HG03521 (cell line): ENCODE data around the gene RHOBTB3.
"Not testable (repeated sequence)": the region's sequence is repeated elsewhere in the genome, so short reads cannot be mapped to it uniquely, and the experiment has no call there.

ENCODE experiments used
- ATAC-seq: cut with Tn5 transposase; IDR thresholded peaks from one replicate; pipeline ENCODE4 v1.9.1; 2021; ENCODE audit warnings: mild to moderate bottlenecking, moderate library complexity; ENCODE audit not compliant: unreplicated experiment

Gene RHOBTB3

GRCh38 chr5:95798545-95798944 lies 67.4 kb downstream of the RHOBTB3 start:
- no peak for ATAC-seq

GRCh38 chr5:95799191-95799835 lies 68.2 kb downstream of the RHOBTB3 start:
- ATAC-seq = no peak

GRCh38 chr5:95800553-95800952 lies 69.4 kb downstream of the RHOBTB3 start:
- ATAC-seq = no peak

- no peak for ATAC-seq
Observed at GRCh38 chr5:95801532-95801931, 70.4 kb downstream of the RHOBTB3 start.

GRCh38 chr5:95801961-95802360 lies 70.8 kb downstream of the RHOBTB3 start:
- ATAC-seq = no peak

- ATAC-seq = no peak
Observed at GRCh38 chr5:95803271-95804148, 72.4 kb downstream of the RHOBTB3 start.

- no peak for ATAC-seq
Observed at GRCh38 chr5:95804736-95805539, 73.8 kb downstream of the RHOBTB3 start.

GRCh38 chr5:95806687-95807086 lies 75.6 kb downstream of the RHOBTB3 start:
- no peak for ATAC-seq

GRCh38 chr5:95808013-95808685 lies 77.0 kb downstream of the RHOBTB3 start:
- ATAC-seq = no peak

GRCh38 chr5:95808686-95809413 lies 77.7 kb downstream of the RHOBTB3 start:
- ATAC-seq = peak; percentile 100

- ATAC-seq = no peak
Observed at GRCh38 chr5:95809414-95809960, 78.4 kb downstream of the RHOBTB3 start.

- ATAC-seq = no peak
Observed at GRCh38 chr5:95810305-95811125, 79.4 kb downstream of the RHOBTB3 start.

- not testable (repeated sequence) for ATAC-seq
Observed at GRCh38 chr5:95811126-95811423, 79.9 kb downstream of the RHOBTB3 start.

- not testable (repeated sequence) for ATAC-seq
Observed at GRCh38 chr5:95811461-95812073, 80.4 kb downstream of the RHOBTB3 start.

GRCh38 chr5:95812074-95812471 lies 80.9 kb downstream of the RHOBTB3 start:
- no peak for ATAC-seq

- not testable (repeated sequence) for ATAC-seq
Observed at GRCh38 chr5:95813035-95813434, 81.9 kb downstream of the RHOBTB3 start.

- no peak for ATAC-seq
Observed at GRCh38 chr5:95815155-95815729, 84.1 kb downstream of the RHOBTB3 start.

- no peak for ATAC-seq
Observed at GRCh38 chr5:95816341-95816740, 85.2 kb downstream of the RHOBTB3 start.
